HG03442 (cell line): ENCODE measurements around the gene USP35.

Experiments used
- ATAC-seq: cut with Tn5 transposase; IDR thresholded peaks from one replicate; pipeline ENCODE4 v1.9.1; 2021; ENCODE audit warnings: mild to moderate bottlenecking, moderate library complexity; ENCODE audit not compliant: unreplicated experiment

The USP35 gene, protein sequence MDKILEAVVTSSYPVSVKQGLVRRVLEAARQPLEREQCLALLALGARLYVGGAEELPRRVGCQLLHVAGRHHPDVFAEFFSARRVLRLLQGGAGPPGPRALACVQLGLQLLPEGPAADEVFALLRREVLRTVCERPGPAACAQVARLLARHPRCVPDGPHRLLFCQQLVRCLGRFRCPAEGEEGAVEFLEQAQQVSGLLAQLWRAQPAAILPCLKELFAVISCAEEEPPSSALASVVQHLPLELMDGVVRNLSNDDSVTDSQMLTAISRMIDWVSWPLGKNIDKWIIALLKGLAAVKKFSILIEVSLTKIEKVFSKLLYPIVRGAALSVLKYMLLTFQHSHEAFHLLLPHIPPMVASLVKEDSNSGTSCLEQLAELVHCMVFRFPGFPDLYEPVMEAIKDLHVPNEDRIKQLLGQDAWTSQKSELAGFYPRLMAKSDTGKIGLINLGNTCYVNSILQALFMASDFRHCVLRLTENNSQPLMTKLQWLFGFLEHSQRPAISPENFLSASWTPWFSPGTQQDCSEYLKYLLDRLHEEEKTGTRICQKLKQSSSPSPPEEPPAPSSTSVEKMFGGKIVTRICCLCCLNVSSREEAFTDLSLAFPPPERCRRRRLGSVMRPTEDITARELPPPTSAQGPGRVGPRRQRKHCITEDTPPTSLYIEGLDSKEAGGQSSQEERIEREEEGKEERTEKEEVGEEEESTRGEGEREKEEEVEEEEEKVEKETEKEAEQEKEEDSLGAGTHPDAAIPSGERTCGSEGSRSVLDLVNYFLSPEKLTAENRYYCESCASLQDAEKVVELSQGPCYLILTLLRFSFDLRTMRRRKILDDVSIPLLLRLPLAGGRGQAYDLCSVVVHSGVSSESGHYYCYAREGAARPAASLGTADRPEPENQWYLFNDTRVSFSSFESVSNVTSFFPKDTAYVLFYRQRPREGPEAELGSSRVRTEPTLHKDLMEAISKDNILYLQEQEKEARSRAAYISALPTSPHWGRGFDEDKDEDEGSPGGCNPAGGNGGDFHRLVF

DNA sequence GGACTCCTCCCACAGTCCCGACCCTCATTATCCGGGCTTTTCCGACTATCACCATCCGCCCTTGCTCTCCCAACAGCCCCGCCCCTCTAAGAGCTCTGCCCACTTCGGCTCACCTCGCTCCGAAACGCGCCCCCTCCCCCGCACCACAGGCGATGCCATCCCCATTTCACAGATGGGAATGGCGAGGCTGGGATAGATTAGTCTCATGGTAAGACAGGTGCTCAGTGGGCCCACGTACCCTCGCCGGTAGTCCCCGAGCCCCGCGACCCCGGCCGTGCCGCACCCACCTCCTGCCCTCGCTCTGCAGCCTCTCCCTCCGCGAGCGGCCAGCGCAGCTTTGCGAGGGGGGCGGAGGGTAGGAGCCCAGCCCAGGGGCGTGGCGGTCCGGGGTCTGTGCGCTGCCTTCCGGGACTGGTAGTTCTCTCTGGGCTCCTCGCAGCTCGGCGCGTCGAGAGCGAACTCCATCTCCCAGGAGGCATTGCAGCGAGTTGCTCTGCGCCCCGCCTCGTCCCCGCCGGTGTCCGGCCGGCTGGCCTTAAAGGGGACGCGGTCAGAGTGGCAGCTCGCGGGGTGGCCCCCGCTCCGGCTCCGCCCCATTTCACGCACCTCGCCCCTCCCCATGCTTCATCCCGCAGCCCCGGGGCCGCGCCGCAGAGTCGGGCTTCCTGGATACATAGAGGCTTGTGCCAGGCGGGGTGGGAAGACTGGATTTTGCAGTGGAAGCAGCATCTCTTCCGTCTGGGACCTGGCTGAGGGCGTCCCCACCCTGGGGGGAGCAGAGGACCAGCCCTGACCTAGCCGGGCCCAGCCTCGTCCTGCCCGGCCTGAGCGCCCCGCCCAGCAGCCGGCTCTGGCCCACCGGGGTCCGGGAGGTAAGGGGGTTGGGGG, at the start of gene USP35, which contains the start of gene KCTD21:
TSS of gene USP35 (plus strand) at position 634 of the 888 bp plus-strand sequence. CDS start 7,327 bp downstream, outside the sequence.
TSS of gene KCTD21 (minus strand) at position 341 of the 888 bp plus-strand sequence. CDS start 14,072 bp downstream, outside the sequence.
- ATAC-seq: peak; percentile 95

DNA sequence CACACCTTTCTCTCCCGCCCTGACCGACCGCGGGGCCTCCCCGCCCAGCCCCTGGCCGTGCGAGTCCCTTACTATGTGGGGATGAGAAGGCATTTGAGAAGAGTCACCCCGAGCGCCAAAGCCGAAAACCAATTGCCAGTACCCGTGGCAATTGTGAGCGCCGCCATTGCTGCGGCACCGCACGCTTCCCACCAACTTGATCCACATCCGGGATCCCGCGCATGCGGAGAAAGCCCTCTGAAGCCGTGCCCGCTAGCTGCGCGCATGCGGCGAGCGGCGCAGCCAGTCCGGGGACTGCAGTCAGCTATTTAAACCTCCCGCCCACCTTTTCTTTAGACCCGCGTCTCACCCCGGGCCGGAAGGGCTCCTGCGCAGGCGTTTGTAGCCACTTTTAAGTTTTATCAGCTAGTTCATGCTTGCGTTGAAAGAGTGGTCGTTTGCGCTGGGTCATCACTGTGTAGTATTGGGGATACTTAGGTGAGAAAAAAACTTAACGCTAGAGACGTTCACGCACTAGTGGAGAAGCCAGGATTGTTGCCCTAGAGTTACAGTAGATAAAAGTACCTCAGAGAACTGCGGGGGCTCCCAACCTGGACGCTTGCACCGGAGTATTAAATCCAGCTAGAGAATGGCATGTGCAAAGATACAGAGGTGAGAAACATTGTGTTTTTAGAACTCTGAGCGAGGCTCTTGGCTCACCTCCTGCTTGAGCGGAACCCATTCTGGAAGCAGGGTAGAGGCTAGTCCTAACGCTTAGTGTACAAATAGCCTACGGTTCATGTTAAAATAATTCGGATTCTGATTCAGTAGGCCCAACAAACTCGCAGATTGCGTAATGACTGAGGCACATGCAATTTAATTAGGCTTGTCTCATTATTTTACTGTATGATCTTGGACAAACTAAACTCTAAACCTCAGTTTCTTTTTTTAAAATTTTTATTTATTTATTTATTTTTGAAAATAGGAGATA, 49.0 kb upstream of the USP35 start, which contains the start of gene ALG8:
TSS of gene ALG8 (minus strand) at position 205 of the 970 bp plus-strand sequence. CDS start at position 167, 38 bp downstream.
- peak; percentile 85 for ATAC-seq

DNA sequence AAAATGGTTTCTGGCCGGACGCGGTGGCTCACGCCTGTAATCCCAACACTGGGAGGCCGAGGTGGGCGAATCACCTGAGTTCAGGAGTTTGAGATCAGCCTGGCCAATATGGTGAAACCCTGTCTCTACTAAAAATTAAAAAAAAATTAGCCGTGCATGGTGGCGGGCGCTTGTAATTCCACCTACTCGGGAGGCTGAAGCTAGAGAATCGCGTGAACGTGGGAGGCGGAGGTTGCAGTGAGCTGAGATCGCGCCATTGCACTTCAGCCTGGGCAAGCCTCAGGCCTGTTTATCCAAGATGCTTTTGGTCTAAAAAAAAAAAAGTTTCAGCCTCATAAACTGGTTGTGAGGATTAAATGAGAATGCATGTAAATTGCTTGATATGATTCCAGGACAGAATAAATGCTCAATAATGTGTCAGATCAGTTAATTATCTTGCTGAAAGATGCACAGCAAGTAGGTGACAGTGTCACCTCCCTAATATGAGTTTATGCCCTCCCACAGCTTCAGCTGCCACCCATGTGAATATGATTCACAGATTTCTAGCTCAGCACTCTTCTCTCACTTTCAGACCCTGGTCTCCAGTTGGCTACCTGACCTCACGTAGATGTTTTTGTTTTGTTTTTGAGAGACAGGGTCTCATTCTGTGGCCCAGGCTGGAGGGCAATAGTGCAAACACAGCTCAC, 48.2 kb upstream of the USP35 start:
- ATAC-seq: no peak

DNA sequence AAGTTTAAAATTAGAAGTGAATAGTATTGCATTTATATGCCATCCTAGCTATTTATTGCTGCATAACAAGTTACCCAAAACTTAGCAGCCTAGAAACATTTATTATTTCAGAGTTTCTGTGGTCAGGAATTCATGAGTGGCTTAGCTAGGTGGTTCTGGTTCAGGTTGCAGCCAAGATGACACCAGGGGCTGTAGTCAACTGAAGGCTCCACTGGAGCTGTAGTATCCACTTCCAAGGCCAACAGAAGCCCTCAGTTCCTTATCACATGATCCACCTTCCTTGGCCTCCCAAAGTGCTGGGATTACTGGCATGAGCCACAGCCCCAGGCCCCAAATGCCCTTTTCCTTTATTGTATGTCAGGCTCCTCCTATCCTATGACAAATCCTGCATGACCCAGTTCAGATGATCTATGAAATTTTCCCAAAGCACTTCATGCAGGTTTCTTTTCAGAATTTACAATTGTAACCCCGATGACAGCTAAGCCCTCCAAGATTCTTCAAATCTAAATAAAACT, 43.2 kb upstream of the USP35 start:
- no peak for ATAC-seq

DNA sequence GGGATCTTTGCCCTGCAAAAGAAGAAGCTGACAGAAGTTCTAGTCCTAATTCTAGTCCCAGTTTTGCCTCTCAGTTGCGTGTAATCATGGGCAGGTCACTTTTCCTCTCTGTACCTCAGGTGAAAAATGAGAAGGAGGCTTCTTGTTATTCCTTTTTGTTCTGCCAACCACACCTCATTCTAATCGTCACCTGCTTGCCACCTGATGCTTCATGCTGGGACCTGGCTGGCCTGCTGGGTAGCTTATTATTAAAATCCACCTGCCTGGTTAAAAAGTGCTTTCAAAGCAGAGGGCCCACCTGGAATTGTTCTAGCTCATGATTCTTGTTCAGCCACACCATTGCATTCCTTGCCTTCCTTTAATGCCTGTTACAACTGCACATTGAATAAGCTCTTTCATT, 40.9 kb upstream of the USP35 start:
- no peak for ATAC-seq

DNA sequence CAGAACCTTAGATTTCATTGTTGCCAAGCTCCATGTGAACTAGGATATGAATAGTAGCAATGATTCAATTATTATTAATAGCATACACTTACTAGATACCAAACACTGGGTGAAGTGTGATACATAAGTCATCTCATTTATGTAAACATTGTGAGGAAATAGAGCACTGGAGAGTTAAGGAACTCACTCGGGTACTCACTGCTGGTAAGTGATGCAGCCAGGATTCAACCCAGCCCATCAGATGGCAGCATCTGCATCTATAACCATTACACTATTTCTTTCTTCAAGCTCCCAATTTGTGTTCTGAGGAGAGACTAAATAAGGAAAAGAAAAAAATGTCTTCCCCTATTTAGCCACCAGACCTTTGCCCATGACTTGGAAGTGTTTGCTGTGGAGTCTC, 39.1 kb upstream of the USP35 start:
- ATAC-seq: no peak

DNA sequence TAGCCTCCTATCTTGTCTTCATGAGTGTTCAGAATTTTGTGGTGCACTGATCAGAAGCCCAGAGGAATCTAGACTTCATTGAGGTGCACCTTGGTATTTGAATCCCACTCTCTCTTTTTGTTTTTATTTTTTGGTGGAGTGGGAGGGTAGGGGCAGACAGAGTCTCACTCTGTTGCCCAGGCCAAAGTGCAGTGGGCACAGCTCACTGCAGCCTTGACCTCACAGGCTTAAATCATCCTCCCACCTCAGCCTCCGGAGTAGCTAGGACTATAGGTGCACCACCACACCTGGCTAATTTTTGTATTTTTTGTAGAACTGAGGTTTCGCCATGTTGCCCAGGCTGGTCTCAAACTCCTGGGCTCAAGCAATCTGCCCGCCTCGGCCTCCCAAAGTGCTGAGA, 38.4 kb upstream of the USP35 start:
- no peak for ATAC-seq

DNA sequence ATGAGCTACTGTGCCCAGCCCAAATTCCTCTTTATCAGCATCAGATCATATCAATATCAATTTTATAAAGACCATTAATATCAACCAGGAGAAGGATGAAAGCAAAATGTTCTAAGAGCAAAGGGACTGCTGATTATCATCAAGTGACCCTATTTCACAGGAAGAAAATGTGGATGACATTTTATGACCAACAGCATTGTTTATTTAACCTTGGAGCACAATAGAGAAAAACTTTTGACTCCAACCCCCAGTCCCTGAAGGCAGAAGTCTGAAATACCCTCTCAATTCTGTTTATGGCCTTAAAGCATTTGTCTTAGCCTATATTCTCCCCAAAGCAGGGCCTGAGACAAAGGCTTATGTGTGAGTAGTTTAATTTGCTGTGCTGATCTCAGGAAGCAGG, 38.0 kb upstream of the USP35 start:
- no peak for ATAC-seq

DNA sequence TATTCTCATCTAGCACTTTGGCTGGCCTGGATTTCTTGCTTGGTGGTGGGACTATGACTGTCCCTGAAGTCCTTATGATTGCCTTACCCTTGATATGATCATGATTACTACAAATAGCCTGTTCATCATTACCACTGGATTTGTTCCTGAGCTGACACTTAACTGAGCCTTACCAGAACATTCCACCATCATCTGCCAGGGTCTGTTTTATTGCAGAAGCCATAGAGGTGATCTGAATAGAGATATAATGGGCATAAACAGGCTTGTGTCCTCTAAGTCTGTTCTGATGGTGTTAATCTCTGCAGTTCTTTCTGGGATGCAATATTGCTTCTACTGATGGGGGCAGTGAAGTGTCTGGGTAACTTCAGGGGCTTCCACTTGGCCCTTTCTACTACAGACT, 36.9 kb upstream of the USP35 start:
- no peak for ATAC-seq

DNA sequence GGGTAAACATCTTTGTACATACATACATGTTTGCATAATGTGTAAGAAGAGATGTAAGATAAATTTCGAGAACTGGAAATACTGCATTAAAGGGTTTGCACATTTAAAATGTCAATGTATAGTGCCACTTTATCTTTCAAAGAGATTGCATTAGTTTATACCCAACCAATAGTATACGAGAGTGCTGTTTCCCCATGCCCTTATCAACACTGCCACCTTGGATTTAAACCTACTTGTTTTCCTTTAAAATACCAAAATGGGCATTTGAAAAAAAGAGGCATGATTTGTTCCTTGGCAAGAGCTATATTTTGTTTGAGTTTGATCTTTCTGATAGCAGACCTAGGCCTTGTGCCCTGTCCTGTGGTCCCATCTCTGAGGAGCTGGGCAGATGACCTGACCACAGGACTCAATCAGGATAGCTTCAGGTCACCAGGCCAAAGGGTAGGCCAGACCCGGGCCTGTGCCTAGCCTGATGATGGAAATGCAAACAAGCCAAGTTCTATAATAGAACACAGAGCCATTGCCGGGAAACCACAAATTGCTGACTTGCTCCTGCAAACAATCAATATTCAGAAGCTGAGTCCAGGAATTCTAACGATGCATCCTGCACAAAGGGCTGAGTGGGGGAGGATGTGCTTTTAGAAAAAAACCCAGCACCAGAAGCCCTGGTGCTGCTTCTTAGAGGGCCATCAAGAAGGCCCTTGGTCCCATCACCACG, 32.4 kb upstream of the USP35 start:
- ATAC-seq: no peak

DNA sequence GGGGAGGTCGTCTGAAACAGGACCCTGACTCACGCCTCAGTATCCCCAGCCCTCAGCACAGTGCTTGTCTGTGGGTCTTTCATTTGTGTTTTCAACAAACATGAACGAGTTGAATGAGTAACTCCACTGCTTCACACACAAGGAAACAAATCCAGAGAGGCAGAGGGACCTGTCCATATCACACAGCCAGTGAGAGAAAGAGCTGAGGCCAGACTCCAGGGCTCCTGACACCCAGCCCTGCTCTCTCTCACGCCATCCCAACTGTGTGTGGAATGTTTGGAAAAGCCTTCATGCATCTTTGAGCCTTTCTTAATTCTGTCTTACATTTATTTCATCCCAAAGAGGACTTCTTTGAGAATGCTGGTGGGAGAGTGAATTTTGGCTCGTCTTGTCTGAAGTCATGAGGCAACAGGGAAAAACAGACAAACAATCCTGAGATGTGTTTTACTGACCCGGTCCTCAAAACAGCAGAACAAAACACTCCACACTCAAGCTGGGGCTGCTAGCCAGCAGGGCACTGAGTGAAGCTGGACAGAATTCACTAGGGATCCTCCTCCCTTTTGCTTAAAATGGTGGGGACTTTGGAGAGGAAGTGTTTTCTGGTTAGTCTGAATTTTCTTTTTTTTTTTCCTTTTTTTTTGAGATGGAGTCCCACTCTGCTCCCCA, 29.6 kb upstream of the USP35 start:
- no peak for ATAC-seq

DNA sequence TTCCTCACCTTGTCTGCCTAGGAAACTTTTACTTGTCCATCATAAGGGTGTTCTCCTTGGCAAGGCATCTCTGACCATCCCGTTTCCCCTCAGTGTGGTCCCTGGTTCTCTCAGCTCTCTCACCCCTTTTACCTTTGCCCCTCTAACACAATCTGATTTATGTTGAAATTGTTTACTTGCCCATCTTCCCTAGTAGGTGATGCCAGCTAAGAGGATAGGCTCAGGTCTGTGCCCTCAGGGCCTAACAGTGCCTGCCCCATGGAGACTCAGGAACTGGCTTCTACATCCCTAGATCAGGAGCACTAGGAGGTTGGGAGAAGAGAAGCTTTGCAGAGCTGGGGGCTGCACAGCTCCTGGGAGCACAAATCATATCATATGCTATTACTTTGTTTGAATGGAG, 28.2 kb upstream of the USP35 start:
- ATAC-seq: no peak

DNA sequence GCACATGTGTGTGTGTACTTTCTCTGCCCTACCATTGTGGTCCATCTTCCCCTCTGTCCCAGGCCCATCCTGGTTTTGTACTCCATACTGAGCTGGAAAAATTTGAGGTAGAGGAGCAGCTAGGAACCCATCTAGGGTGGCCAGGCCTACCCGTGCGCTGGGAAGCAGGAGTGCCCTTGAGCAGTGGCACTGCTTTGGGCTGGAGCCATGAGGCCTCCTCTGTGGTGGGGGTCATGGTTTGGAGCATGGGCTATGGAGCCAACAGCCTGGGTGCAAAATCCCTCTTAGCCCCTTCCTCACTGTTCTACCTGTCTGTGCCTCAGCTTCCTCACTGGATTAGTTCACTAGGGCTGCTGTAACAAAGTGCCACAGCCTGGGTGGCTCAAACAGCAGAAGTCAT, 27.4 kb upstream of the USP35 start:
- ATAC-seq: no peak

DNA sequence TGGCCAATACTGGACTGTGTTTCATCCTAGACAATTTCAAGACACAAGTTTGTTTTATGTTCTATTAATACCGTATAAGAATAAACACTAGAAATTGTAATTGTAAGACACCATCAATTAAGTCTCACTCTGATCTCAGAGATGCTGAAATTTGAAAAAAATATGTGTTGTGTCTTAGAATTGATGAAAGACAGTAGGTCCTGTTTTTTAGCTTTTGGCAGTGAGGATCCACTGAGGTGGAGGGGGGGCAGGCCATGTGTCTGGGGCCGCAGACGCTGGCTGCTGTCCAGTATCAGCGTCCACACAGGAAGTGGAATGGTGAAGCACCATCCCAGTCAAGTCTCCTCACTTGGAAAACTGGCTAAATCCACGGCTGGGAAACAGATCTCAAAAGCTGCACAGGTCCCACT, 26.8 kb upstream of the USP35 start:
- ATAC-seq: no peak

DNA sequence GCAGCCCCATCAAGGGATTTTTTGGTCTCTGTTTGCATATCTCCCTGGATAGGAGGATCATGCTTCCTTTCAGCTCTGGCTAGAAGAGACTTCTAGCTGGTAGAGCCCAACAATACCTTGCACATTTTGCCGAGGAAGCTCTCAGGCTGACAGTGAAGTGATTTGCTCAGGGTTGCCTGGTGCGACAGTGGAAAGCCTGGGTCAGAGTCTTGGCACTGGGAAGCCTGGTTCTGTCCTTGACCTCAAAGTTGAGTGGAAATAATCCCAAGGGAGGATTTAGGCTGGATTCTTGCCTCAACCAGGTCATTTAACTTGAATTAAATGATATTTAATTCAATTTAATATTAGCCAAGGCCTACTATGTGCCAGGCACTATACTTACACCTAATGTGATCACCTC, 24.9 kb upstream of the USP35 start:
- no peak for ATAC-seq

DNA sequence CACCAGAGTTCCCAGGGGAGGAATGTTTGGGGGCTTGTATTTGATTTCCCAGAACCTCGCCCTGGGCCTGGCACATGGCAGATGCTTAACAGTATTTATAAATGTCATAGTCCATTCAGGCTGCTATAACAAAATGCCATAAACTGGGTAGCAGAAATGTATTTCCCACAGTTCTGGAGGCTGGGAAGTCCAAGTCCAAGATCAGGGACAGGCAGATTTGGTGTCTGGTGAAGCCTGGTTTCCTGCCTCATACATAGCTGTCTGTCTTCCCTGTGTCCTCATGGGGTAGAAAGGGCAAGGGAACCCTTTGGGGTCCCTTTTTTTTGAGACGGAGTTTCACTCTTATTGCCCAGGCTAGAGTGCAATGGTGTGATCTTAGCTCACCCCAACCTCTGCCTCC, 24.2 kb upstream of the USP35 start:
- no peak for ATAC-seq

DNA sequence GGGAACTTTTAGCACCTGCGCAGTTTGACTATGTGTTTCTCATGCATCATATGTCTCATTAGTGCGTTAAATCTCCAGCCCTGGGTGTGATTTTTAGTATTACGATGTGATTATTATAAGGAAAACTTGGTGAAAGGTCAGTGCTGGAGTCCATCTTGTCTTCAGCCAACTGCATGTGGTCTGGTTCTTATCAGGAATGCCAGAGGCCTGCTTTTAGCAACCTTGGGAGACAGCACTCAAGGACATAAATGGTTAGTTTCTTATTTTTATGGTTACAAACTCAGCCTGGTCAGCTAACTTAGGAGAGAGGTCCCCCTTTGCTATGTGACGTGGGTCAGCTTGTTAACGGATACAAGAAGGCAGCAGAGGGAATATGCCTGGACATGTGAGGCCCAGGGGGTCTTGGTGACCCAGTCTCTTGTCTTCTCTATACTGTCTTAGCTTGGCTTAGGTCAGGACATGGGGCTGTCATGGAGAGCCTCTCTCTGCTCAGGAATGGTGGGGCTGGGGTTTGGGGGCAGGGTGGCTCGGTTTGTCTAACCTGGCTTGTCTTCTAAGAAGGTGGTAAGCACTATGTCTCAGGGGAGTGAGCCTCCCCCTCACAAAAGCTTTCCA, 21.8 kb upstream of the USP35 start:
- no peak for ATAC-seq
